Body of pancreas (tissue), 4 donors: ENCODE measurements around the gene OR9A4. TPM values are rescaled to one million over a fixed set of nuclear protein-coding genes. Genes with fewer than 3 reads are reported as not detected.

Source experiments
- ATAC-seq: fragments of 150-250 bp; one replicate; pipeline ENCODE4 v1.9.1; 2016
- DNase-seq, 4 donors: peaks; one replicate each; pipeline ENCODE4 v3.0.0-alpha.2; 2019
- H3K27ac ChIP-seq, 4 donors: fragments of 200-600 bp; sonication (generic); 1 replicate in 3 of 4; 2 replicates in 1 of 4; pipeline versions ENCODE4 v1.5.1 to v1.6.1; 2016 to 2019; ENCODE audit warnings: mild to moderate bottlenecking in 1 of 4, mixed read lengths in 1 of 4, moderate library complexity in 1 of 4
- H3K27me3 ChIP-seq, 2 donors: fragments of 200-600 bp; sonication (generic); one replicate each; pipeline ENCODE4 v1.6.0; 2016; ENCODE audit warnings: mild to moderate bottlenecking in 1 of 2
- H3K36me3 ChIP-seq, 2 donors: fragments of 200-600 bp; sonication (generic); replicated peaks in 1 of 2; 2 replicates each; pipeline ENCODE4 v1.5.1; 2016; ENCODE audit warnings: low read depth in 2 of 2; ENCODE audit not compliant: insufficient read depth in 1 of 2
- H3K4me1 ChIP-seq: fragments of 200-600 bp; sonication (generic); one replicate; pipeline ENCODE4 v1.6.0; 2016
- H3K4me3 ChIP-seq, 2 donors: fragments of 200-600 bp; sonication (generic); 1 replicate in 1 of 2; 2 replicates in 1 of 2; pipeline ENCODE4 v1.5.1; 2016 to 2019
- H3K9me3 ChIP-seq, 3 donors: fragments of 200-600 bp; sonication (generic); 1 replicate in 2 of 3; 2 replicates in 1 of 3; pipeline ENCODE4 v1.5.1; 2016
- POLR2A ChIP-seq, 3 donors: fragments of 450-650 bp; IDR thresholded peaks; one replicate each; pipeline ENCODE4 v1.6.1; 2016; ENCODE audit warnings: antibody characterized with exemption in 3 of 3, mild to moderate bottlenecking in 2 of 3
- WGBS, 2 donors: methylation state at CpG; one replicate each; pipeline ENCODE4 v1.1.5; 2017; 5-methylcytosine and 5-hydroxymethylcytosine counted together
- intact Hi-C: fragments of 100-400 bp; cut with DNase I; formaldehyde crosslinking; loops from one replicate; pipeline ENCODE4 v1.15.1; 2023
- total RNA-seq, 2 donors: library from RNA; depleted of rRNA; stranded (reverse); fragments of >200 nt; gene quantifications; one replicate each; pipeline ENCODE4 v1.1.0, GENCODE V29; 2016
- TF ChIP-seq, protein P1 (sequence below), 7 experiments: fragments of 450-650 bp in 4 of 7; fragments of 200-600 bp in 3 of 7; sonication (generic) in 3 of 7; IDR thresholded peaks; one replicate each; pipeline ENCODE4 v1.5.1; 2016 to 2019; ENCODE audit warnings: antibody characterized with exemption in 7 of 7

Gene OR9A4
- total RNA-seq, 2 donors from 2014 or later: not detected

DNA sequence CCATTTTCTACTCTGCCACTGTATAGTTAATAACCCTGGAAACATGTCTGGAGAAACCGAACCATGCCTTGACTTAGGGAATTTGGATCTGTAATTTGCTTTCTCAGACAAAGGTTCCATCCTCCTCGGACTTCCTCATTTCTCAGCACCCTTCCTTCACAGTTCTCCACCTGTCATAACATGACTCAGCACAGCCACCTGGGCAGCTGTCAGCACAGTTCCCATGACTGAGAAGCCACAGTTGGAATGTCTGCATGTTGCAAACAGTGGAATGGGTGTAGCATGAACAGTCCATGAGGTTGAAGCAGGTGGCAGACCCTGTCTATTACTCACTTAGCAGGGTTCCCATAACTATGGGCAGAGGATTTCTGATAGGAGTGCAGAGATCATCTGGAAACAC lies 634 bp upstream of the OR9A4 start:
- Histone ChIP-seq H3K36me3 (no peaks in the 10 kb centered on the region), H3K27me3 (no peaks in the 10 kb centered on the region), H3K4me3 (no peak overlapping the region), H3K9me3 (no peaks in the 10 kb centered on the region), H3K4me1 (peaks cover 6% of the 10 kb centered on the region), H3K27ac (no peak overlapping the region)
- intact Hi-C loops: no loop called here
- WGBS, 2 donors: 7 to 15% methylated on average over 2 of the region's 2 CpGs
- TF ChIP-seq, protein P1, sequence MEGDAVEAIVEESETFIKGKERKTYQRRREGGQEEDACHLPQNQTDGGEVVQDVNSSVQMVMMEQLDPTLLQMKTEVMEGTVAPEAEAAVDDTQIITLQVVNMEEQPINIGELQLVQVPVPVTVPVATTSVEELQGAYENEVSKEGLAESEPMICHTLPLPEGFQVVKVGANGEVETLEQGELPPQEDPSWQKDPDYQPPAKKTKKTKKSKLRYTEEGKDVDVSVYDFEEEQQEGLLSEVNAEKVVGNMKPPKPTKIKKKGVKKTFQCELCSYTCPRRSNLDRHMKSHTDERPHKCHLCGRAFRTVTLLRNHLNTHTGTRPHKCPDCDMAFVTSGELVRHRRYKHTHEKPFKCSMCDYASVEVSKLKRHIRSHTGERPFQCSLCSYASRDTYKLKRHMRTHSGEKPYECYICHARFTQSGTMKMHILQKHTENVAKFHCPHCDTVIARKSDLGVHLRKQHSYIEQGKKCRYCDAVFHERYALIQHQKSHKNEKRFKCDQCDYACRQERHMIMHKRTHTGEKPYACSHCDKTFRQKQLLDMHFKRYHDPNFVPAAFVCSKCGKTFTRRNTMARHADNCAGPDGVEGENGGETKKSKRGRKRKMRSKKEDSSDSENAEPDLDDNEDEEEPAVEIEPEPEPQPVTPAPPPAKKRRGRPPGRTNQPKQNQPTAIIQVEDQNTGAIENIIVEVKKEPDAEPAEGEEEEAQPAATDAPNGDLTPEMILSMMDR (IDR thresholded peaks at IDR 0.05): no peak
- no peak for TF ChIP-seq POLR2A (IDR thresholded peaks at IDR 0.05)
- DNase-seq (peak; percentile 60 to 76 (median 70)), ATAC-seq (peak; percentile 95)

DNA sequence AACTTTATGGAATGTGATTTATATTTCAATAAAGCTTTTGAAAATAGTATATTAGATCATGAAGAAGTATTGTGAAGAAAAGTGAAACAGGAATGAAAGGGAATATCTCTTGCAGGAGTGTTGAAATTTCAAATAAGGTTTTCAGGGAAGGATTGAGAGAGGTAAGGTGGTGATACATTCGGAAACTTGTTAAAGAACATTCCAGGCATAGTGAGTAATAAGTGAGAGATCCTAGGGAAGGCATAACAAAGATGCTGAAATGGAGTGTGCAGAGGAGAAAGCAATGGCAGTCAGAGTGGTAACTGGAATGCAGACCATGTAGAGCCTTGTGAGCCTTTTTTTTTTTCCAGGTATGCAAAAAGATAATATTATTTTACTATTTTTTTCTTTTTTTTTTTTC lies 4.1 kb downstream of the OR9A4 start:
- Histone ChIP-seq H3K4me1 (peaks cover 6% of the 10 kb centered on the region), H3K36me3 (no peaks in the 10 kb centered on the region), H3K27me3 (no peaks in the 10 kb centered on the region), H3K9me3 (no peaks in the 10 kb centered on the region), H3K27ac (no peak overlapping the region), H3K4me3 (no peak overlapping the region)
- intact Hi-C loops: no loop called here
- DNase-seq (no peak), ATAC-seq (no peak)
- 52 to 76% methylated on average over 1 of the region's 1 CpG for WGBS, 2 donors
- TF ChIP-seq POLR2A (IDR thresholded peaks at IDR 0.05): no peak
- TF ChIP-seq, protein P1 (IDR thresholded peaks at IDR 0.05): no peak

DNA sequence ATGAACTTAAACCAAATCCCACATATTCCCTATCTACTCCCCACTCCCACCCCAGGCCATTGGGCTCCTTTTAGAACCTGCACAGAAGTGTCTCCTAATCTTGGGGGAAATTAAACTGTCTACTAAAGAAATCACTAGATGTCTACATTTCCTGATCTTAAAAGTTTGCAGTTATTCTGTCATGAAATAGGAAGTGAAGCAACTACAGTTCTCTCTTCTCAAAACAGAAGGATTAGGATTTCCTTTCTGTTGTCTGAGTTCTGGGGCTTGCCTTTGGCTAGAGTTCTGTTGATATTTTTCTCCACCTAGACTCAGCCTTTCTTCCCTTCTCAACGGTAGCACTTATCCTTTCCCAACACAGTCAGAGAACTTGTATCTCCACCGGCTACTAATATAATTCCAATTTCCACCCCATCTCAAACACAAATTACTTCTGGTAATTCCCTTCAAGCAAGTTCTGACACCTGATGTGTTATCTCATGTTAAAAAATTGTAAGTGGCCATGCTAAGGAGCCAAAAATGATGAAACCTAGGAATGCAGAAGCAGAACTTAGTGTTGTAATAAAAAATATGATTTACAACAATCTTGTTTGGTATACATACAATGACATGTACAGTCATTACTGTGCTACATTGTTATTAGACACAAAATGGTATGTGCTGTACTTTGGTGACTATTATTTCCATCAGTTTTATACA lies 12.1 kb downstream of the OR9A4 start:
- ATAC-seq (no peak), DNase-seq (no peak)
- intact Hi-C loops: no loop called here
- Histone ChIP-seq H3K27me3 (no peaks in the 10 kb centered on the region), H3K9me3 (no peaks in the 10 kb centered on the region), H3K36me3 (no peaks in the 10 kb centered on the region), H3K4me3 (no peak overlapping the region), H3K27ac (no peak overlapping the region), H3K4me1 (no peaks in the 10 kb centered on the region)
- WGBS, 2 donors: 65 to 68% methylated on average over 2 of the region's 2 CpGs
- TF ChIP-seq POLR2A (IDR thresholded peaks at IDR 0.05): no peak
- TF ChIP-seq, protein P1 (IDR thresholded peaks at IDR 0.05): no peak

DNA sequence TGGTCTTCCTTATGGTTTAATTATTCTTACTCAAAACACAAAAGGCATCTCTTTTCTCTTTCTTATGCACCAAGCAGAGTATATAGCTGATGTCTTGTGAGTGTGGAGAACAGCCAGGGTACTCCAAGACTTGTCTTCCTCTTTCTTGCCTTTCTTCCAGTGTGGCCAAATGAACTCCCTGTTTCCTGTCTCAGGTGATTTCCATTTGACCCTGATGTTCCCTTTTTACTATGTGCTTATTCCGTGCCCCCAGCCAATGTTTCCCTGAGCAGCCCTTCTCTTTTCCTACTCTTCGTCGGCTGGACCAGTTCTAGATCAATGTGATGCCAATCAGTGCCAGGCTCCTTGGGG lies 12.6 kb downstream of the OR9A4 start:
- TF ChIP-seq, protein P1 (IDR thresholded peaks at IDR 0.05): no peak
- no peak for TF ChIP-seq POLR2A (IDR thresholded peaks at IDR 0.05)
- ATAC-seq: no peak

GRCh38 chr7:141930211-141930610 lies 14.0 kb downstream of the OR9A4 start:
- ATAC-seq (no peak), DNase-seq (no peak)
- Histone ChIP-seq H3K27ac (no peak overlapping the region), H3K27me3 (no peaks in the 10 kb centered on the region), H3K9me3 (no peaks in the 10 kb centered on the region), H3K4me1 (no peaks in the 10 kb centered on the region), H3K4me3 (no peak overlapping the region), H3K36me3 (no peaks in the 10 kb centered on the region)
- TF ChIP-seq, protein P1 (IDR thresholded peaks at IDR 0.05): no peak
- no peak for TF ChIP-seq POLR2A (IDR thresholded peaks at IDR 0.05)
- intact Hi-C loops: no loop called here
- WGBS, 2 donors: 84 to 91% methylated on average over 5 of the region's 5 CpGs

More for the DNA sequence above, 12.6 kb downstream of the OR9A4 start:
- no peaks in the 10 kb centered on the region for H3K9me3 ChIP-seq
- intact Hi-C loops: no loop called here
- DNase-seq: no peak
- no peaks in the 10 kb centered on the region for H3K27me3 ChIP-seq
- H3K36me3 ChIP-seq: no peaks in the 10 kb centered on the region
- WGBS, 2 donors: 70 to 89% methylated on average over 3 of the region's 3 CpGs
- H3K4me1 ChIP-seq: no peaks in the 10 kb centered on the region
- no peak overlapping the region for H3K4me3 ChIP-seq
- H3K27ac ChIP-seq: no peak overlapping the region
